GM21619 (cell line): Measurements from ENCODE around the gene GABRQ.
"Not testable (repeated sequence)": the region's sequence is repeated elsewhere in the genome, so short reads cannot be mapped to it uniquely, and the experiment has no call there.

Source experiments
- ATAC-seq: cut with Tn5 transposase; IDR thresholded peaks from one replicate; pipeline ENCODE4 v1.9.1; 2021; ENCODE audit not compliant: unreplicated experiment

GABRQ gene

GRCh38 chrX:152656890-152657289, 19.2 kb downstream of the GABRQ start:
- ATAC-seq, result no peak

- ATAC-seq, result no peak
Measured at GRCh38 chrX:152658302-152658701, 20.6 kb downstream of the GABRQ start.

GRCh38 chrX:152663086-152663485, 25.4 kb downstream of the GABRQ start:
- no peak for ATAC-seq

- ATAC-seq, result no peak
Measured at GRCh38 chrX:152674135-152674534, 36.4 kb downstream of the GABRQ start.

- not testable (repeated sequence) for ATAC-seq
Measured at GRCh38 chrX:152674652-152675051, 37.0 kb downstream of the GABRQ start.

- ATAC-seq, result peak; percentile 51
Measured at GRCh38 chrX:152681012-152681411, 43.3 kb downstream of the GABRQ start.

GRCh38 chrX:152697952-152698931, 60.5 kb downstream of the GABRQ start, which contains the start of gene MAGEA3:
Gene MAGEA3 (plus strand): TSS chrX:152698794. CDS start chrX:152700833, 2,039 bp downstream.
- ATAC-seq, result not testable (repeated sequence)

- ATAC-seq, result not testable (repeated sequence)
Measured at GRCh38 chrX:152700390-152700789, 62.7 kb downstream of the GABRQ start.

- ATAC-seq, result not testable (repeated sequence)
Measured at GRCh38 chrX:152706500-152706899, 68.8 kb downstream of the GABRQ start.
